Measurements from ENCODE around the gene KCNC1. TPM values are rescaled to one million over a fixed set of nuclear protein-coding genes. Genes with fewer than 3 reads are reported as not detected.

KCNC1 gene
- total RNA-seq, 4 donors from 2014 or later: not detected

DNA sequence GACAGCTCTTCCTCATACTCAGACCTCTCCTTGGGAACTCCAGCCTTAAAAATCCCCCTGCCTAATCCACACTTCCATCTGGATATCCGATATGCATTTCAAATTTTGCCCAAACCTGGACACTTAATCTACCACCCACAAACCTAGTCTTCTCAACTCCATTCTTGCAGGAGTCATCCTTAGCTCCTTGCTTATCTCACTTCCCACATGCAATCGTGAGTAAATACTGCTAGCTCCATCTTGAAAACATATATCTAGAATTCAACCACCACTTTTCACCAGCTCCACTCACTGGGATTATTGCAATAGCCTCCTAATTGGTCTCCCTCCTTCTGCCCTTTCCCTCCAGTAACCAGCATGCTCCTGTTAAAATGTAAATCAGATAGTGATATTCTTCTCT lies 17.8 kb upstream of the KCNC1 start:
- TF ChIP-seq, protein P1, sequence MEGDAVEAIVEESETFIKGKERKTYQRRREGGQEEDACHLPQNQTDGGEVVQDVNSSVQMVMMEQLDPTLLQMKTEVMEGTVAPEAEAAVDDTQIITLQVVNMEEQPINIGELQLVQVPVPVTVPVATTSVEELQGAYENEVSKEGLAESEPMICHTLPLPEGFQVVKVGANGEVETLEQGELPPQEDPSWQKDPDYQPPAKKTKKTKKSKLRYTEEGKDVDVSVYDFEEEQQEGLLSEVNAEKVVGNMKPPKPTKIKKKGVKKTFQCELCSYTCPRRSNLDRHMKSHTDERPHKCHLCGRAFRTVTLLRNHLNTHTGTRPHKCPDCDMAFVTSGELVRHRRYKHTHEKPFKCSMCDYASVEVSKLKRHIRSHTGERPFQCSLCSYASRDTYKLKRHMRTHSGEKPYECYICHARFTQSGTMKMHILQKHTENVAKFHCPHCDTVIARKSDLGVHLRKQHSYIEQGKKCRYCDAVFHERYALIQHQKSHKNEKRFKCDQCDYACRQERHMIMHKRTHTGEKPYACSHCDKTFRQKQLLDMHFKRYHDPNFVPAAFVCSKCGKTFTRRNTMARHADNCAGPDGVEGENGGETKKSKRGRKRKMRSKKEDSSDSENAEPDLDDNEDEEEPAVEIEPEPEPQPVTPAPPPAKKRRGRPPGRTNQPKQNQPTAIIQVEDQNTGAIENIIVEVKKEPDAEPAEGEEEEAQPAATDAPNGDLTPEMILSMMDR (IDR thresholded peaks at IDR 0.05; ENCODE audit: low read depth): no peak

DNA sequence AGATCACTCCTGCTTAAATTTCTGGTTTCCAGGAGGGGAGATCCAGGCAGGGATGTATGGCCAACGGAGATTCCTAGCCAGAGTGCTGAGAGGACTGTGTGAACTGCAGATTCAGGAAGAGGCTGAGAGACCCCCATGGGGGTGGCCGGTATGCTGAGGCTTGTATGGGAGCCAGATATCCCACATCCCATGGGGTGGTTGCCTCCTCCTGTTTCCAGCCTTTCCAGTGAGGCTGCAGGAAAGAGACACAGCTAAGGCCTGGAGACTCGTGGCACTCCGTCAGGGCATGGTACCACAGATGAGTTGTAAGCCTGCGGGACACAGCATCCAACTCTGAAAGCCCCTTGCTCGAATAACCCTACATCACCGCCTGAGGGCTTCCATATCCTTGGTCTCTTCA lies 16.6 kb upstream of the KCNC1 start:
- TF ChIP-seq, protein P1 (IDR thresholded peaks at IDR 0.05; ENCODE audit: low read depth): no peak

DNA sequence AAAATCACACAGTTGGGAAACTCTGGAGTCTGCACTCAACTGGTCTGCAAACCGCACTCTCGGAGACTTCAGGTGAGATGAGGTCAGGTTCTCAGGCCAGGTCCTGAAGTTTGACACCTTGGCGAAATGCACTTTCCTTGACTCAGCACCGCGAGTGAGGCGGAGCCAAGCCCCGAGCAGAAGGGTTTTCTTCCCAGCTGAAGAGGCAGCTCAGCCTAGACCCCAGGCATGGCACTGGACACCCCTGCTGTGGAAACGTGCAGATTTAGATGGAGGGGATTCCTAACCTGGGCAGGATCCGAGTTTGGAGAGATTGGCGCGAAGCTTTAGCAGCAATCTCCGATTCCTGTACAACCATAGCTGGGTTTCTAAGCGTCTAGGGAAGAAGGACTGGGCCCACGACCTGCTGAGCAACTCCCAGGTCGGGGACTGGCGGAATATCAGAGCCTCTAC lies 16.0 kb upstream of the KCNC1 start:
- TF ChIP-seq, protein P1 (IDR thresholded peaks at IDR 0.05; ENCODE audit: low read depth): no peak

DNA sequence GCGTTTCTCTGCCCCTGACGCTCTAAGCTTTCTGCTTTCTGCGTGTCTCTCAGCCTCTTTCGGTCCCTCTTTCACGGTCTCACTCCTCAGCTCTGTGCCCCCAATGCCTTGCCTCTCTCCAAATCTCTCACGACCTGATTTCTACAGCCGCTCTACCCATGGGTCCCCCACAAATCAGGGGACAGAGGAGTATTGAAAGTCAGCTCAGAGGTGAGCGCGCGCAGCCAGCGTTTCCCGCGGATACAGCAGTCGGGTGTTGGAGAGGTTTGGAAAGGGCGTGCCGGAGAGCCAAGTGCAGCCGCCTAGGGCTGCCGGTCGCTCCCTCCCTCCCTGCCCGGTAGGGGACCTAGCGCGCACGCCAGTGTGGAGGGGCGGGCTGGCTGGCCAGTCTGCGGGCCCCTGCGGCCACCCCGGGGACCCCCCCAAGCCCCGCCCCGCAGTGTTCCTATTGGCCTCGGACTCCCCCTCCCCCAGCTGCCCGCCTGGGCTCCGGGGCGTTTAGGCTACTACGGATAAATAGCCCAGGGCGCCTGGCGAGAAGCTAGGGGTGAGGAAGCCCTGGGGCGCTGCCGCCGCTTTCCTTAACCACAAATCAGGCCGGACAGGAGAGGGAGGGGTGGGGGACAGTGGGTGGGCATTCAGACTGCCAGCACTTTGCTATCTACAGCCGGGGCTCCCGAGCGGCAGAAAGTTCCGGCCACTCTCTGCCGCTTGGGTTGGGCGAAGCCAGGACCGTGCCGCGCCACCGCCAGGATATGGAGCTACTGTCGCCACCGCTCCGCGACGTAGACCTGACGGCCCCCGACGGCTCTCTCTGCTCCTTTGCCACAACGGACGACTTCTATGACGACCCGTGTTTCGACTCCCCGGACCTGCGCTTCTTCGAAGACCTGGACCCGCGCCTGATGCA lies 15.3 kb upstream of the KCNC1 start, which contains the start of gene MYOD1:
Gene MYOD1 (plus strand): TSS at position 544 of the 910 bp plus-strand sequence. CDS start 212 bp downstream, at position 756.
- TF ChIP-seq, protein P1 (IDR thresholded peaks at IDR 0.05; ENCODE audit: low read depth): no peak

DNA sequence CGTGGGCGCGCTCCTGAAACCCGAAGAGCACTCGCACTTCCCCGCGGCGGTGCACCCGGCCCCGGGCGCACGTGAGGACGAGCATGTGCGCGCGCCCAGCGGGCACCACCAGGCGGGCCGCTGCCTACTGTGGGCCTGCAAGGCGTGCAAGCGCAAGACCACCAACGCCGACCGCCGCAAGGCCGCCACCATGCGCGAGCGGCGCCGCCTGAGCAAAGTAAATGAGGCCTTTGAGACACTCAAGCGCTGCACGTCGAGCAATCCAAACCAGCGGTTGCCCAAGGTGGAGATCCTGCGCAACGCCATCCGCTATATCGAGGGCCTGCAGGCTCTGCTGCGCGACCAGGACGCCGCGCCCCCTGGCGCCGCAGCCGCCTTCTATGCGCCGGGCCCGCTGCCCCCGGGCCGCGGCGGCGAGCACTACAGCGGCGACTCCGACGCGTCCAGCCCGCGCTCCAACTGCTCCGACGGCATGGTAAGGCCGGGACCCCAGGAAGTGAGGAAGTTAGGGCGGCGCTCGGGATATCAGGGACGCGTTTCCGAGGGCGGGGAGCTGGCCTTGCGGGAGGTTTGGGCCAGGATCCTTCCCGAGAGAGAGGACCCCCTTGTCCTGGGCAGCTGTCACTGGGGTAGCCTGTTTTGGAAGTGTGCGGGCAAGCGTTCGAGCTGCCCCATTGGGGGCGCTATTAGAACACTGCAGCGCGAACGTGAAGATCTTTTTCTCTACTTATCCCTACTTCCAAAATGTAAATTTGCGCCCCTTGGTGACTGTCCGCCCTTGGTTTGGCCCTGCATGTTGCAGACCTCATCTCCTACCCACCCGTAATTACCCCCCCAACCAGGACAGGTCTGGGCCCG lies 14.4 kb upstream of the KCNC1 start:
- TF ChIP-seq, protein P1 (IDR thresholded peaks at IDR 0.05; ENCODE audit: low read depth): no peak

DNA sequence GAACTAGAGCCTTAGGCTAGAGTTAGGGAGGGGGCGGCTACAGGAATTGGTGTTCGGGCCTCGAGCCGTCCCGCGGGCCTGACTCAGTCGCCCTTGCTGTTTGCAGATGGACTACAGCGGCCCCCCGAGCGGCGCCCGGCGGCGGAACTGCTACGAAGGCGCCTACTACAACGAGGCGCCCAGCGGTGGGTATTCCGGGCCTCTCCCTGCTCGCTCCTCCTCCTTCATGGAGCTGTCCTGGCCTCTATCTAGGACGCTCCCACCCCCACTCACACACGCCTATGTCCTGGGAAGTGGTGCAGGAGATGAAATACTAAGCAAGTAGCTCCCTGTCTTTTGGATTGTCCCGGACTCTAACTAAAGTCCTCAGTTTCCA lies 13.8 kb upstream of the KCNC1 start:
- TF ChIP-seq, protein P1 (IDR thresholded peaks at IDR 0.05; ENCODE audit: low read depth): no peak
